H1 (cell line): ENCODE data around the gene ALK. TPM values are rescaled to one million over a fixed set of nuclear protein-coding genes. Genes with fewer than 3 reads are reported as not detected.

Experiments
- CHD7 ChIP-seq: fragments of 300-600 bp; sonication (generic); IDR thresholded peaks from 2 replicates; pipeline ENCODE4 v1.7.1; 2012; ENCODE audit warnings: low read length, moderate library complexity, mild to moderate bottlenecking, inconsistent platforms; ENCODE audit not compliant: insufficient replicate concordance
- TAF7 ChIP-seq: optimal IDR thresholded peaks from 2 replicates; pipeline ENCODE3; 2011; ENCODE audit warnings: low read depth, mild to moderate bottlenecking, inconsistent platforms, low read length, moderate library complexity, borderline replicate concordance
- USF2 ChIP-seq: IDR thresholded peaks from 2 replicates; pipeline ENCODE4 v1.6.1; 2011; ENCODE audit warnings: low read length, improper control_type of control experiment
- polyA plus RNA-seq, 7 experiments: library from polyadenylated mRNA; depleted of rRNA in 3 of 7; stranded (reverse) in 5 of 7; unstranded in 2 of 7; fragments of >200 nt in 5 of 7; fragments of 200-250 nt in 2 of 7; gene quantifications; 1 replicate in 5 of 7; 2 replicates in 1 of 7; 4 replicates in 1 of 7; pipeline versions ENCODE4 v1.2.1 to v1.2.3, GENCODE V29; 2011 to 2013; ENCODE audit warnings: missing spikeins in 2 of 7, mixed read lengths in 2 of 7
- total RNA-seq: library from RNA; stranded (reverse); fragmentation: NEBNext Ultra II Directional; extraction: Animal tissue kit (Norgen Biotek cat#: 25700); gene quantifications from 2 replicates; pipeline ENCODE4 v1.2.1, GENCODE V29; 2021
- TF ChIP-seq, protein P1 (sequence below): IDR thresholded peaks from 2 replicates; pipeline ENCODE4 v1.6.1; 2012; ENCODE audit warnings: inconsistent platforms

Gene ALK
- total and polyA plus RNA-seq, 2 of the 8 experiments (the other 6 are each of a cell fraction or from before 2014, with no cell fraction given) = 0.02 to 0.09 TPM

DNA sequence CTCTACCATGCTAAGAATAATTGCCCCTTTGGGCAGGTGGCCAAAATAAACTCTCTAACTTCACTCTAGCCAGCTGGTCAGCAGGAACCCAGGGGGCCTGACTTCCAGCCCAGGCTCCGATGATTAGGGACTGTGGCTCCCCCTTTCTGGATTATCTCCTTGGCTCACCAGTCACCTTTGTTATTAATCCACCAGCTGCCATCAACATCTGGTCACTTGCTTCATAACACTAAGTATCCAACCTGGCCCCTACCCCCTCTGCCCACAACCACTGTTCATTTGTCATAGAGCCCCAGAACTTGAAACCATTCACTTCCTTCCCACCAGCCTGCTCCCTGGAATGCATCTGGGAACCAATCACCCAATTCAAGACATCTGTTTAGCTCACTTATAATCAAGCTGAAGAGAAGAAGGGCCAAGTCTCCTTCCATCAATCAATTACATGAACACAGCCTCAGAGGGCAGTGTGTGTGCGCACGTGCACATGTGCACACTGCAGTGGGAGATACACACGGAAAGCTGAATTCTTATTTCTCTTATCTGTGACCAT lies 215.1 kb downstream of the ALK start (continued):
- TF ChIP-seq CHD7 (no peak), TAF7 (no peak), USF2 (no peak)
- TF ChIP-seq, protein P1, sequence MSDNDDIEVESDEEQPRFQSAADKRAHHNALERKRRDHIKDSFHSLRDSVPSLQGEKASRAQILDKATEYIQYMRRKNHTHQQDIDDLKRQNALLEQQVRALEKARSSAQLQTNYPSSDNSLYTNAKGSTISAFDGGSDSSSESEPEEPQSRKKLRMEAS = no peak
- TF ChIP-seq, all 59 proteins: peak for 0
